Epidermal melanocyte (primary cell): Measurements from ENCODE around the gene ZBTB20.

Source experiments
- DNase-seq: peaks from one replicate; pipeline ENCODE4 v3.0.0; 2011; ENCODE audit warnings: low spot score; ENCODE audit not compliant: insufficient read length

ZBTB20 gene

DNA sequence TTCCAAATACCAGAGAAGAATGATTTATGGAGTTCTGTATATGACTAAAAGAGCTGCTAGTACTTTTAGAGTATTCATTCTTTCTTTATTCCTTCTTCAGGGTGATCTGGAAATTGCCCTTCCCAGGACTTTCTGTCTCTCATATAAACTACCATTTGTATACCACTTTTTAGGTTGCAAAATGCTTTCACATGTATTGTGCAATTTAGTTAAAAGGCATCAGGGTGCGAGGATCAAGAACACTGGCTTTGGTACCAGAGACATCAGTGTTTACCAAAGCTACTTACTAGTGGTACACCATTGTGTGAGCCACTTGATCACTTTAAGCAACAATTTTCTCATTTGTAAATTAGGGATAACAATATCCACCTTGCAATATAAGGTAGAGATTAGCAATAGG is 601.9 kb downstream of the ZBTB20 start:
- no peak for DNase-seq

- no peak for DNase-seq
Observed at GRCh38 chr3:114542359-114542758, 604.7 kb downstream of the ZBTB20 start.

- no peak for DNase-seq
Observed at GRCh38 chr3:114539525-114539924, 607.6 kb downstream of the ZBTB20 start.

DNA sequence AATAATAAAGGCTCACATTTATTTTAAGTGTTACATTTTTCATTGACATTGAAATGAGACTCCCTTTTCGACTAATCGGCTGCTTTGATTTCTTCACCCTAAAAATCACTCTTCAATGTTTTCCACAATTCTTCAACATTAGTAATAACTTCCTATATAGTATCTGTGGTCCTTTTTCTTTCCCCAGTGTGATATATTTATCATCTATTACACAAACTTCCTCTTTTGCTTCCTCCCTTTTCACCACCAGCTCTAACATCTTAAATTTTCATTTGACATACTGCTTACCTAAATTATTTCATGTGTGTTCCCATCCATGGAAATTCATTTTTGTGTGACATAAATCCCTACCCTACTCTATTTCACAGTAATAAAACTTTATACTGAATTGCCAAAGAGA is 608.9 kb downstream of the ZBTB20 start:
- no peak for DNase-seq

DNA sequence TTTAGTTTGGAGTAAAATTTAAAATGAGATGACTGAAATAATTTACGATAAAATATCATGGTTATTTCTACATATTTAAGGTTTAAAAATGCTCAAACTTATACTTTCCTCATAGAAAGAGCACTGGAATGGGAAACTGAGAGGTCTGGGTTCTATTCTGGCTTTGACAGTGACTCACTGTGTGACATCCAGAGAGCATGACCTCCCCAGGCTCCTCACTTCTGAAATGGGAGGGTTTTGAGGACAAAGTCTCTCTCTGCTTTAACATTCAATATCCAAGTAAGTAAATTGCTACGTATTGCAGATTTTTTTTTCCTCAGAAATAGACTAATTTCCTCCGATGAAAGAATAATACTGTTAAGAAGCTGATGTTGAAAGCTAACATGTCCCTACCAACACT is 618.6 kb downstream of the ZBTB20 start:
- DNase-seq = no peak

- no peak for DNase-seq
Observed at GRCh38 chr3:114527036-114527644, 619.9 kb downstream of the ZBTB20 start.

GRCh38 chr3:114525278-114525677 is 621.8 kb downstream of the ZBTB20 start:
- no peak for DNase-seq

DNA sequence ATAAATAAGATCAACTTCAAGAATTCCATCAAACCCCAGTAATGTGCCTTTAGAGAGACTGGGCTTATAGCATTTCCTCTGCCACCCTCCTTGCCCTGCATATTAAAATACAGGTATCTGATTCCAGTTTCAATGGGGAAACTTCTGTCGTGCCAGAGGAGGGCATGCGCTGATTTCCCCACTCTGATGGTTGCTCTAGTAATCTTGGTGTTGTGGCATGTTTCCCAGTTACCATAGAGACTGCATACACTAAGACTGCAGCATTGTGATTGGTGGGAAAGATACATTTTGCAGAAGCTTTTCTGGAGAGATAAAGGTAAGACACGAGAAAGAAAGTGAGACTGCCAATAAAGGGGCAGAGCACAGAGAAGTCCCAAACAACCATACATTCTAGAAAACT is 627.7 kb downstream of the ZBTB20 start:
- no peak for DNase-seq

DNA sequence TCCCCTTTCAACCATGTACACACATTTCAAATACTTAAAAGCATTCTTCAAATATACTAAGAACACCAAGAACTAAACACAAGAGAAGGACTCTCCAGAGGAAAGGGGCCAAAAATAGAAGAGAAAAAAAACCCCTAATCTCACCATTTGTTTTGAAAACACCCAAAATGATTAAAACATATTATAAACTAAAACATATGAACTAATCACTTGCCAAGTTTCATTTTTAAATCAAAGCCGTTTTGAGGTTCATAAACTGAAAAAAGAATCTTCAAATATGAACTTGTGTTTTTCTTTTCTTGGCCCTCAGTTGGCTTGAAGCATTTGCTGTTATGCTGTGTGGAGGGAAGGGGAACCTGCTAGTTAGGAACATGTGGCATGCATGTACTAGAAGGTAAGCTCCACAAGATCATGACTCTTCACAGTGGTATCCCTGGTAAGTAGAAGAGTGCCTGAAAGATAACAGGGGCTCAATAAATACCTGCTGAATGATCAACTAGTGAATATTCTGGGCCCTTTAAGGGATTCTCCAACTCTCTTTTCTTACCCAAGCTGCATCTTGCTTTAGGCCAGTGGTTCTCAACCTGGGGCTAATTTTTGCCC is 628.8 kb downstream of the ZBTB20 start:
- no peak for DNase-seq

DNA sequence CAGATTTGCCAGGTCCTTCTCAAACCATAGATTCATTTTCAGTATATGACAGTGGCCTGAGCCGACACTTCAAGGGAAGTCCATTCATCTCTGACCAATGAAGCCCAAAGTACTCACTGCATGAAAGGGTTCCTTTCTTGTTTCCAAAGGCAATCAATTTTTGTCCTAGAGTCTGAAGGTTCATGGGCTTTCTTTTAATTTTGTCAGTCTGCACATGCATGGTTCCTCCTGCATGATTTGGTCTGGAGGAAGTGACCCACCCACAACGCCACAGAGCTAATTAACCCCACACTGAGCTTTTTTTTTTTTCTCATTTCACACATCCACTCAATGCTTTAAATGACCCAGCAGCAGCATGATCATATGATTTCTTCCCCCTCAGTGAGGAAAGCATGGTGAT is 636.9 kb downstream of the ZBTB20 start:
- DNase-seq = no peak

- no peak for DNase-seq
Observed at GRCh38 chr3:114509756-114510155, 637.3 kb downstream of the ZBTB20 start.

DNA sequence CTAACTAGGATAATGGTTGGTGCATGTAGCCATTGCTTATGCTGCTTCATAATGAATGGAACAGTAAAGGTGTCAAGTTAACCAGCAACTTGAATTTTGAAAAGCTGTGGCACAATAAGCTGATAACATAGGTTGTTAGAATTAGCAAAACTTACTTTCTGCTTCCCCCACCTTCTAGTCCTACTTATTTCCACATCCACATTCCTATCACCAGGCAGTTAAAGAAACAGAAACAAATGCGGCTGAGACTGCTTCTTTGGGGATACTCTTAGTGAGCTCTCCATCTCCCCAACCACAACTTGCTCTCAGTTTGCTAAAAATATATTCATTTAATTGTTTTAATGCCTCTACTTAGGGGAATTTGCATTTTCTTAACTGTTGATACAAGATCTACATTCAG is 638.1 kb downstream of the ZBTB20 start:
- no peak for DNase-seq

- no peak for DNase-seq
Observed at GRCh38 chr3:114508208-114508607, 638.9 kb downstream of the ZBTB20 start.

DNA sequence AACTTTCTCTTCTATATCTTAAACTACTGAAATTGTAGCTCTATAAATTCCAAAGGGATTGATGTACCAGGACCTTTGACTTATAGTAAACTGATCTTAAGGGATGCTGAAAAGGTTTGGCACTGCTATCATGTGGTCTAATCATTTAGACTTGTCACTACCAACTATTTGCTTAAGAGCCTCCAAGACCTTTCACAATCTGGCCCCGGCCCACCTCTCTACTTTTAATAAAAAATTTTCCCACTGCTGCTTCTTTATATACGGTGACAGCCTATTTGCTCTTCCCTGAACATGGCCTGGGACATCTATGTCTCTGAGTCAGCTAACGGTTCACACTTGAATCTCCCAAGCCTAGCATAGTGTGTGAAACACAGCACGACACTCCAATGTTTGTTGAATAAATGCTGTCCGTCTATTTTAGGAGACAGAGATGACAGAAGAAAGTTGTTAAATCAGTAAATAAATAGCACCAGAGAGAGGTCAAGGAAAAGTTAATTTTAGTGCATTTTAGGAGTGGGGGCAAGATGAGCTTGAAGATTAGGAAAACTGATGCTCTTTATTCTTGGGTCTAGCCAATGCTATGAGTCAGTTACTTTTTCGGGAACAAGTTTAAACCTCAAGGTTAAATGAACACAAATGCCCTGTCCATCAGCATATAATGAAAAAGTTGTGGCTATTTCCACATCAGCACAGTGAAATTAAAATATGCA is 640.3 kb downstream of the ZBTB20 start:
- DNase-seq = no peak

DNA sequence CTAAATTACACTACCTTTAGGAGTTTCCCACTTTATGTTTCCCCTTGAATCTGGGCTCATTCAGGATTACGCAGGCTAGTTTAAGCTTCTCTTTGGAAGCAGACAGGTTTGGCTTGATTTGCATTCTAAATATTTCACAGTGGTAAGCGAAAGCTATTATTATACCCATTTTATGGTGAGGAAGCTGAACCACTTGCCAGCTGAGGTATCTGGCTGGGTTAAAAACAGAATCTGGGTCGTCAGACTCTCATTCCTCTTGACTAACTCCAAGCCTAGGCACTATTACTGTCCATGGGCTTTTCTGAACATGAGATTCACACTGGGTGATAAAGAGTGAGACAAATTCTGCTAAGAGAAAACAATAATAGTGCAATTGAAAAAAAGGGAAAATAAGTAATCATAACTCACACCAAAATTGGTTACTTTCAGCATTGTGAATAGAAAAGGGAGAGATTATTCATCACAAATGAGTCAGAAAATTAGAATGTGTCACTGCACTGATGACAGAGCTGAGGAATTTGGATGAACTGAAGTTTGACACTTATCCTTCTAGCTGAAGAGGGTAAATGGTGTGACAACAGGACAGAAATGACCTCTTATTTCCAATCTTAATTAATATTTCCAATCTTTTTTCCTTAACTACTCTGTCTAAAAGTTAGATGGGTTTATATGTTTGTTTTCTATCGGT is 642.0 kb downstream of the ZBTB20 start:
- no peak for DNase-seq

GRCh38 chr3:114502204-114502603 is 644.9 kb downstream of the ZBTB20 start:
- DNase-seq = no peak

DNA sequence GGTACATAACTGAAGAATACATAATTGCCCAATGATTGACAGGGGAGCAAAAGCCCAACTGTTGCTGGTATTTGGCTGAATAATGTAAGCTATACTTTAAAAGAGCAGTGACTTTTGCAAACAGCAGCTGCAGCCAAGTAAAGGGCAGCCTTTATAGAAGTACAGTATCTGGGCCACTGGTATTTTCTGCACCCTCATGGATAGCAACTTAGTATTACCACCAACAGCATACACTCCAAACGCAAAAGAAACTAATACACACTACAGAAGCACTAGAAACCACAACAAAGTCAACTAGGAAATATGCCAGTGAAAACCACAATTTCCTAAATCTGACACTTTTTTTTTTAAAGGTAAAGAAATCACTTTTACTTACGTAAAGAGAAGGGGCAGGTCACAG is 647.1 kb downstream of the ZBTB20 start:
- DNase-seq = no peak

- DNase-seq = no peak
Observed at GRCh38 chr3:114498539-114499370, 648.3 kb downstream of the ZBTB20 start.

- DNase-seq = no peak
Observed at GRCh38 chr3:114496874-114497273, 650.2 kb downstream of the ZBTB20 start.

DNA sequence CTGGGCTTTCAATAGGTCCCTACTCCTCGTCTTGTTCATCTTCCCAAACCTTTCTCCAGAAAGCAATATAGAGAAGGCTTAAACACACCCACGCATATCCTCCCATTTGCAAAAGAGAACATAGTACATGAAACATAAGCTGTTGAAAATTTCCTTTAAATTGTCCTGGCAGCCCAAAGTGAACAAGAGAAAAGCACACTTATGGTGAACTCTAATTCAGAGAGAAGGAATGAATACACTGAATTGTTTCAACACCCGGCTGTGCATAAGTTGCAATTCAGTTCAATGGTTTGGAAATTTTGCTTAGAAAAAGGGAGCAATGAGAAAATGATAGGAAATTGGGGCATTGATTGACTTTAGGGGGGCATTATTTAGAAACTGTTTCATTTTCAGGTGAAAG is 650.6 kb downstream of the ZBTB20 start:
- no peak for DNase-seq

GRCh38 chr3:114496021-114496434 is 651.1 kb downstream of the ZBTB20 start:
- no peak for DNase-seq
